BLaER1 treated with 17β-estradiol and CSF1 and Interleukin-3, amounts not matched to agents 10 nM and 100 nM (cell line): Measurements from ENCODE around the gene SPEN.
A peak's percentile ranks its signal among the peaks of the same experiment; 100 is the strongest.

Experiments used
- H3K27ac ChIP-seq, 11 experiments: shearing (Covaris generic); formaldehyde crosslinking; 2 replicates each; pipeline ENCODE4 v1.8.1; 2022
- H3K27me3 ChIP-seq, 11 experiments: shearing (Covaris generic); formaldehyde crosslinking; 2 replicates each; pipeline ENCODE4 v1.8.1; 2022
- H3K36me3 ChIP-seq, 11 experiments: shearing (Covaris generic); formaldehyde crosslinking; 2 replicates each; pipeline ENCODE4 v1.8.1; 2022
- H3K4me1 ChIP-seq, 10 experiments: shearing (Covaris generic); formaldehyde crosslinking; 2 replicates each; pipeline ENCODE4 v1.8.1; 2022
- H3K4me2 ChIP-seq, 11 experiments: shearing (Covaris generic); formaldehyde crosslinking; 2 replicates each; pipeline ENCODE4 v1.8.1; 2022
- H3K4me3 ChIP-seq, 10 experiments: shearing (Covaris generic); formaldehyde crosslinking; 2 replicates each; pipeline ENCODE4 v1.8.1; 2022
- H3K9ac ChIP-seq, 11 experiments: shearing (Covaris generic); formaldehyde crosslinking; 2 replicates each; pipeline ENCODE4 v1.8.1; 2022
- H3K9me3 ChIP-seq, 11 experiments: shearing (Covaris generic); formaldehyde crosslinking; replicated peaks in 1 of 11; 2 replicates each; pipeline ENCODE4 v1.8.1; 2022
- H4K20me1 ChIP-seq, 11 experiments: shearing (Covaris generic); formaldehyde crosslinking; 2 replicates each; pipeline ENCODE4 v1.8.1; 2022
- Cebpa-rat ChIP-seq, 11 experiments: shearing (Covaris generic); IDR thresholded peaks; 2 replicates each; pipeline ENCODE4 v1.8.1; 2022

Gene SPEN, protein sequence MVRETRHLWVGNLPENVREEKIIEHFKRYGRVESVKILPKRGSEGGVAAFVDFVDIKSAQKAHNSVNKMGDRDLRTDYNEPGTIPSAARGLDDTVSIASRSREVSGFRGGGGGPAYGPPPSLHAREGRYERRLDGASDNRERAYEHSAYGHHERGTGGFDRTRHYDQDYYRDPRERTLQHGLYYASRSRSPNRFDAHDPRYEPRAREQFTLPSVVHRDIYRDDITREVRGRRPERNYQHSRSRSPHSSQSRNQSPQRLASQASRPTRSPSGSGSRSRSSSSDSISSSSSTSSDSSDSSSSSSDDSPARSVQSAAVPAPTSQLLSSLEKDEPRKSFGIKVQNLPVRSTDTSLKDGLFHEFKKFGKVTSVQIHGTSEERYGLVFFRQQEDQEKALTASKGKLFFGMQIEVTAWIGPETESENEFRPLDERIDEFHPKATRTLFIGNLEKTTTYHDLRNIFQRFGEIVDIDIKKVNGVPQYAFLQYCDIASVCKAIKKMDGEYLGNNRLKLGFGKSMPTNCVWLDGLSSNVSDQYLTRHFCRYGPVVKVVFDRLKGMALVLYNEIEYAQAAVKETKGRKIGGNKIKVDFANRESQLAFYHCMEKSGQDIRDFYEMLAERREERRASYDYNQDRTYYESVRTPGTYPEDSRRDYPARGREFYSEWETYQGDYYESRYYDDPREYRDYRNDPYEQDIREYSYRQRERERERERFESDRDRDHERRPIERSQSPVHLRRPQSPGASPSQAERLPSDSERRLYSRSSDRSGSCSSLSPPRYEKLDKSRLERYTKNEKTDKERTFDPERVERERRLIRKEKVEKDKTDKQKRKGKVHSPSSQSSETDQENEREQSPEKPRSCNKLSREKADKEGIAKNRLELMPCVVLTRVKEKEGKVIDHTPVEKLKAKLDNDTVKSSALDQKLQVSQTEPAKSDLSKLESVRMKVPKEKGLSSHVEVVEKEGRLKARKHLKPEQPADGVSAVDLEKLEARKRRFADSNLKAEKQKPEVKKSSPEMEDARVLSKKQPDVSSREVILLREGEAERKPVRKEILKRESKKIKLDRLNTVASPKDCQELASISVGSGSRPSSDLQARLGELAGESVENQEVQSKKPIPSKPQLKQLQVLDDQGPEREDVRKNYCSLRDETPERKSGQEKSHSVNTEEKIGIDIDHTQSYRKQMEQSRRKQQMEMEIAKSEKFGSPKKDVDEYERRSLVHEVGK (N-terminal part only)

DNA sequence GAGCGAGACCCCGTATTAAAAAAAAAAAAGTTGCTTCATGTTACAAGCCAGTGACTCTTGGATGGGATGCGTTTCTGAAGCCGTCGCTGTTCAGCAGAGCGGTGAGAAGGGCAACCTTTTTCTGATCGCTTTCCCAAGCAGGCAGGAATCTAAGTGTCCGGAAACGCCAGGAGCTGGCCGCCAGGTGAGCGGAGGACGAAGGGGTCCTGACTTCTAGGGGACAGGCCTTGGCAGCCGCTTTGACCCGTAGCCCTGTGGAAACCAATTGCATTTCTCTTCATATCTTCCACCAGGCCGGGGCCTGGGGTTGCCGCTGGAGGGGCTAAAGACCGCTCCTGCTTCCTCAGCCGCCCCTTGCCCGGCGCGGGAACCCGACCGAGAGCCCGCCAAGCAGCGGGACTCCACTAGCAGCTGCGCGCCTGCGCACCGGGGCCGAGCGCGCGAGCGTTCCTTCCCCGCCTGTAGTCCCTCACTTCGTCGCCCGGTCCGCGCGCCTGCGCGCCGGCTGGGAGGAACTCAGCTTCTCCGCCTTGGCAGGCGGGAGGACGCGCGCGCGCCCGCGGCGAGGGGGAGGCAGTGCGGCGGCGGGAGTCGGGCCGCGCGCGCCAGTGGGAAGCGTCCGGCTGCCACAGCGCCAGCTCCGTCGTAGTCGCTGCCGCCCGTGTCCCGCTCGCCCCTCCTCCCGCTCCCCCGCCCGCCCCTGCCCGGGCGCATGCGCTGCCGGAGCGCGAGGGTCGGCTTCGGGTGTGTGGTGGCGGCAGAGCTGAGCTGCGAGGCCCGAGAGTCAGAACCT is at the start of gene SPEN:
Gene SPEN (plus strand): TSS at position 608 of the 793 bp plus-strand sequence. CDS start 361 bp downstream, outside the sequence.
- TF ChIP-seq Cebpa-rat (IDR thresholded peaks at IDR 0.05): peak in 2 of 11 experiments; percentile 40 to 86; a peak in 1 of 22 replicates
- Histone ChIP-seq H3K27me3 (no peaks in the 10 kb centered on the region), H4K20me1 (peaks cover 16 to 45% (median 30%) of the 10 kb centered on the region in 11 experiments; a peak in 21 of 22 replicates), H3K9ac (peak within 1 kb of the TSS; percentile 94 to 100 (median 99)), H3K4me2 (peak within 1 kb of the TSS; percentile 89 to 98 (median 93)), H3K27ac (peak within 1 kb of the TSS; percentile 90 to 100 (median 99)), H3K36me3 (peaks cover 0 to under 1% (median 0%) of the 10 kb centered on the region in 11 experiments; a peak in 1 of 22 replicates), H3K9me3 (no peaks in the 10 kb centered on the region), H3K4me3 (peak within 1 kb of the TSS; percentile 89 to 100 (median 98)), H3K4me1 (peaks cover 58 to 75% (median 67%) of the 10 kb centered on the region in 10 experiments)

DNA sequence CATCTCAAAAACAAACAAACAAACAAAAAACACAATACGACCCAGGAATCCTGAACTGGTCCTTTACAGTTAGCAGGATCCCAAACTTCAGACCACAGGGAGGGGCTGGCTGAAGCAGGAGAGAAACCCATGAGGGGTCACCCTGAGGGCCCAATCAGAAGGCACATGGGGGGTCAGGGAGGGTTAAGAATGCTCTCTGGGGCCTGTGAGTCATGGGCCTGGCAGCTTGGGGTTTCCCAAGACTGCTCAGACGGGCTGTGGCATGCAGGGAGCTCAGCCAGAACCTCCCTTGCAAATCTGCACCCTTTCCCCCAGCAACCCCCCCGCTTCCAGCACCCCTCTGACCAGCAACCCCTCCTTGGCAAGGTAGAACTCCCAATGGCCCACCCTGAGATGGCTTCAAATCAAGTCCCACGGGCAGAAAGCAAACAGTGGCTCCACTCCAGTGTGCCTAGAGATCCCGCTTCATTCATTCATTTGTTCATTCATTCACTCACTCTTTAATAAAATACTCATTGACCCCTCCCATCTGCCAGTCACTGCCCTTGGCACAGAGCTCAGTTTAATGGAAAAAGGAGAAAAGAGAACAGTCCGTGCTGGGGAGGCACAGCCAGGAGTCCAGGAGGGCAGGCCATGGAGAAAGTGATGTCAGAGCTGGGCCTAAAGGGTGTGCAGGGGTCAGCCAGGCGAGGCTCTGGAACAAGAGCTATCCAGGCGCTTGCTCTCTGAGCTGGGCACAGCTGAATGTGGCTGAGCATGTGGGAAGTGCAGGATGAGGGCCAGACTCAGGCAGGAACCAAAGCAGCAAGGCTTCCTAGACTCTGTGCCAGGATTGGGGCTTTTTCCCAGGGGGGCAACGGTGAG is 48.3 kb upstream of the SPEN start:
- peaks cover 0 to 27% (median 0%) of the 10 kb centered on the region in 11 experiments; a peak in 5 of 22 replicates for H4K20me1 ChIP-seq
- no peaks in the 10 kb centered on the region for H3K36me3 ChIP-seq
- H3K27ac ChIP-seq: peak overlapping the region in 3 of 11 experiments; percentile 12 to 29 (median 23); a peak in 5 of 22 replicates
- no peak for TF ChIP-seq Cebpa-rat (IDR thresholded peaks at IDR 0.05)
- peak overlapping the region in 2 of 11 experiments; percentile 11 to 31; a peak in 3 of 22 replicates for H3K9ac ChIP-seq
- no peak overlapping the region for H3K4me3 ChIP-seq
- no peaks in the 10 kb centered on the region for H3K9me3 ChIP-seq
- H3K27me3 ChIP-seq: peaks cover 0 to 14% (median 0%) of the 10 kb centered on the region in 11 experiments; a peak in 4 of 22 replicates
- peak overlapping the region; percentile 48 to 85 (median 68) for H3K4me2 ChIP-seq
- H3K4me1 ChIP-seq: peaks cover 31 to 41% (median 32%) of the 10 kb centered on the region in 10 experiments

DNA sequence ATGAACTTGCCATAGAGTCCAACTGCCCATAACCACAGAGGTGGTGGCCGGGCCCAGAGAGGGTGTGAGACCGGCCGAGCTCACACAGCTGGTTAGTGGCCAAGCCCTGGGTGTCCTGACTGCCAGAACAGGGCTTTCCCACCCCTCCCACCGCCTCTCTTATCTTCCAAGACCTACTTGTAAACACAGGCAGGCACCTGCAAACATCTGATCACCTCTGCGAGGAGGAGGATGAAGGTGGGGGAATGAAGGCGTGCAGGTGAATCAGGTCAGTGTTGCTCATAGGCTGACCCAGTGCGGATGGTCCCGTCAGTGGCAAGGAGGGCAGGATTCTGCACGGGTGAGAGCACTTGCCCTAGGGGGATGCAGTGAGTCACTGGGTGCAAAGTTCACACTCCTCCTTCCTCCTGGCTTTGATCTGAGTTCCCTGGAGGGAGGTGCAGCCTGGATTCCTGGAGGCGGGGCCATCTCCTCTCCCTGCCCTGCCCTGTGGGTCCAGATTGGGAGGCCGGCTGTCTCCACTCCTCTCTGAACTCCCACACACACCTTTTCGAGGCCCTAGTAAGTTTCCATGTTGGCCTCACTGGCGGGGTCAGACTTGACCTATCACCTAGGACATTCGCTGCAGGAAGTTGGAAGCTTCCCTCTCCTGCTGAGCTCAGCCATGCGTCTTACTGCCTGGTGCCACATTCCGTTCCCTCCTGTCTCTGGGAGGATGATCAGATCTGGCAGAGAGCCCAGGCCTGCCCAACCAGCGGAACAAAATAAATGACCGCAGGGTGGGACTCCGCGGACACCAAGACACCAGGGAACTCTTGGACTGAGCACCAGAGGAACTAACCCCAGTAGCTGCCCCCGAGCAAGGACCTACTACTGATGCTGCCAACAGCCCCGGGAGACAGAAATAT is 47.3 kb upstream of the SPEN start:
- TF ChIP-seq Cebpa-rat (IDR thresholded peaks at IDR 0.05): no peak
- peaks cover 31 to 41% (median 32%) of the 10 kb centered on the region in 10 experiments for H3K4me1 ChIP-seq
- H3K4me3 ChIP-seq: no peak overlapping the region
- peaks cover 0 to 27% (median 0%) of the 10 kb centered on the region in 11 experiments; a peak in 5 of 22 replicates for H4K20me1 ChIP-seq
- H3K9ac ChIP-seq: peak overlapping the region in 2 of 11 experiments; percentile 2 to 26; a peak in 3 of 22 replicates
- peaks cover 0 to 18% (median 0%) of the 10 kb centered on the region in 11 experiments; a peak in 4 of 22 replicates for H3K27me3 ChIP-seq
- H3K36me3 ChIP-seq: no peaks in the 10 kb centered on the region
- H3K4me2 ChIP-seq: peak overlapping the region; percentile 48 to 85 (median 68)
- H3K27ac ChIP-seq: 0 out of 22 replicates have a peak overlapping the region, but pooled peaks of 1 of the 11 experiments have one; percentile 12
- no peaks in the 10 kb centered on the region for H3K9me3 ChIP-seq

DNA sequence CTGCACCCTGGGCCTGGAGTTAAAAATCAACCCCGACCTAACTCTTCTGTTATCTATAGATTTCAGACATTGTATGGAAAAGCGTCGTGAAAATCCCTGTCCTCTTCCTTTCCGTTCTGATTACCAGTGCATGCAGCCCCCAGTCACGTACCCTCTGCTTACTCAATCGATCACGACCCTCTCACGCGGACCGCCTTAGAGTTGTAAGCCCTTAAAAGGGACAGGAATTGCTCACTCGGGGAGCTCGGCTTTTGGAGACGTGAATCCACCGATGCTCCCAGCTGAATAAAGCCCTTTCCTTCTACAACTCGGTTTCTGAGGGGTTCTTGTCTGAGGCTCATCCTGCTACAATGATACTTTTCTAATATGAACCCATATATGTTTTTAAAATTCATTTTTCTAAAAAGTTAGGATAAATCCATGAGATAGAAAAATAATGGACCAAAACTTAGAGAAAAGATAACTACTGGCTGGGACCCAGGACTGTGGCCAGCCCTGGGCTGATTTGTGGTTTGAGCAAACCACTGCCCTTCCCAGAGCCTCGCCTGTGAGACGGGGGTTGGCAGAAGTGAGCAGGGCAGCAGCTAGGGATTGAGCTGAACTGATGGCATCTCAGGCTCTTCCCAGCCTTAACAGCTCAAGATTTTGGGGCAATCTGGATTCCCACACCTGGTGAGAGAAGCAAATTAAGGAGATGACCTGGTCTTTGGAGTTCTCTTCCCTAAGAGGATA is 45.1 kb upstream of the SPEN start:
- Histone ChIP-seq H3K4me1 (peaks cover 31 to 41% (median 32%) of the 10 kb centered on the region in 10 experiments), H3K27ac (no peak overlapping the region), H3K4me3 (no peak overlapping the region), H3K27me3 (peaks cover 0 to 18% (median 0%) of the 10 kb centered on the region in 11 experiments; a peak in 4 of 22 replicates), H3K9me3 (no peaks in the 10 kb centered on the region), H4K20me1 (peaks cover 0 to 27% (median 0%) of the 10 kb centered on the region in 11 experiments; a peak in 5 of 22 replicates), H3K36me3 (no peaks in the 10 kb centered on the region), H3K9ac (peak overlapping the region in 2 of 11 experiments; percentile 3 to 53; a peak in 2 of 22 replicates), H3K4me2 (peak overlapping the region in 10 of 11 experiments; percentile 1 to 52 (median 12); a peak in 9 of 22 replicates)
- TF ChIP-seq Cebpa-rat (IDR thresholded peaks at IDR 0.05): no peak

DNA sequence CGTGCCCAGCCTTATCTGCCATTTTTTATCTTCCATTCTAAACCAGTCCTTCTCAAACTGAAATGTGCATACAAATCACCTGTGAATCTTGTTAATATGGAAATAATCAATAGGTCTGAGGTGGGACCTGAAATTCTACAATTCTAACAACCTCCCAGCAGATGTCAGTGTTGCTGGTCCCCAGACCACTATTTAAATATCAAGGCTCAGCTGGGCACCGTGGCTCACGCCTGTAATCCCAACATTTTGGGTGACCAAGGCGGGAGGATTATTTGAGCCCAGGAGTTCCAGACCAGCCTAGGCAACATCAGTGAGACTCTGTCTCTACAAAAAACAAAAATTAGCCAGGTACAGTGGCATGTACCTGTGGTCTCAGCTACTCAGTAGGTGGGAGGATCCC is 44.1 kb upstream of the SPEN start:
- TF ChIP-seq Cebpa-rat (IDR thresholded peaks at IDR 0.05): no peak
- H3K4me3 ChIP-seq: no peak overlapping the region
- H3K4me1 ChIP-seq: peaks cover 31 to 39% (median 32%) of the 10 kb centered on the region in 10 experiments
- no peak overlapping the region for H3K4me2 ChIP-seq
- H3K27me3 ChIP-seq: peaks cover 0 to 18% (median 0%) of the 10 kb centered on the region in 11 experiments; a peak in 4 of 22 replicates
- no peaks in the 10 kb centered on the region for H3K9me3 ChIP-seq
- no peaks in the 10 kb centered on the region for H3K36me3 ChIP-seq
- peaks cover 0 to 27% (median 0%) of the 10 kb centered on the region in 11 experiments; a peak in 5 of 22 replicates for H4K20me1 ChIP-seq
- H3K9ac ChIP-seq: no peak overlapping the region
- H3K27ac ChIP-seq: no peak overlapping the region

DNA sequence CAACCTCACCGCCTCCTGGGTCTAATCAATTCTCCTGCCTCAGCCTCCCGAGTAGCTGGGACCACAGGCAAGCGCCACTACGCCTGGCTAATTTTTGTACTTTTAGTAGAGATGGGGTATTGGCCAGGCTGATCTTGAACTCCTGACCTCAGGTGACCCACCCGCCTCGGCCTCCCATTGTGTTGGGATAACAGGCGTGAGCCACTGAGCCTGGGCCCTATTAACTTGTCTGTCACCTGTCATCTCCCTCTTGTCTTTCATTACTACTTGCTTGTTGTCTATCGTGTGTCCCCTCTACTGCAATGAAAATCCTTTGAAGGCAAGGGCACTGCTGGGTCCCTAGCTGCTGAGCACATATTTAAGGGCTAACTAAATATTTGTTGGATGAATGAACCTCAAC is 43.4 kb upstream of the SPEN start:
- Histone ChIP-seq H3K36me3 (no peaks in the 10 kb centered on the region), H3K9ac (no peak overlapping the region)

More for the DNA sequence above, 43.4 kb upstream of the SPEN start:
- H3K4me1 ChIP-seq: peaks cover 27 to 34% (median 29%) of the 10 kb centered on the region in 10 experiments
- no peak overlapping the region for H3K27ac ChIP-seq
- H4K20me1 ChIP-seq: peaks cover 0 to 26% (median 0%) of the 10 kb centered on the region in 11 experiments; a peak in 5 of 22 replicates
- H3K27me3 ChIP-seq: peaks cover 0 to 18% (median 0%) of the 10 kb centered on the region in 11 experiments; a peak in 4 of 22 replicates
- H3K4me3 ChIP-seq: no peak overlapping the region
- no peaks in the 10 kb centered on the region for H3K9me3 ChIP-seq
- TF ChIP-seq Cebpa-rat (IDR thresholded peaks at IDR 0.05): no peak
- H3K4me2 ChIP-seq: no peak overlapping the region
